ENCODE measurements around the gene GCA. TPM values are rescaled to one million over a fixed set of nuclear protein-coding genes. Genes with fewer than 3 reads are reported as not detected.

The GCA gene
- total RNA-seq, 1 experiment from 2014 or later: 0.11 TPM

DNA sequence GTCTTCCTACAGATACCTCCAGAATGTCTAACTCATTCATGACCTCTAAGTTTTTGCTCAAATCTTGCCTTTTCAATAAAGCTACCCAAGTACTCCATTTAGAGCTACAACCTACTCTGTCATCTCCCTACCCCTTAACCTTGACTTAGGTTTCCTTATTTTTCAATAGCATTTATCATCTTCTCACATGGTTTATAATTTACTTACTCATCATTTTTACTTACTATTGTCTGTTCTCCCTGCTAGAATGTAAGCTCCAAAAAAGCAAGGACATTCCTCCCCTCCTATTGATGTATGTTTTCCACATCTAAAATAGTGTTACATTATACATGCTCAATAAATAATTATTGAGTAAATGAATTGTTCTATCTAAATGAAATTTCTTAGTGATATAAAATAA, 3.1 kb upstream of the GCA start:
- no peaks in the 10 kb centered on the region for H3K79me2 ChIP-seq (ENCODE audit: low read length)
- no peak overlapping the region for H3K4me3 ChIP-seq (ENCODE audit: low read length)
- H3K9me2 ChIP-seq (replicated peaks; ENCODE audit: insufficient read depth, low read length): no peaks in the 10 kb centered on the region
- H4K20me1 ChIP-seq (ENCODE audit: insufficient read depth, low read depth, low read length): no peaks in the 10 kb centered on the region
- H3K36me3 ChIP-seq (ENCODE audit: insufficient read depth, low read length): no peaks in the 10 kb centered on the region
- H3K4me1 ChIP-seq (ENCODE audit: low read length): no peaks in the 10 kb centered on the region
- no peaks in the 10 kb centered on the region for H3K27me3 ChIP-seq (ENCODE audit: low read length)
- H3K27ac ChIP-seq (ENCODE audit: low read length): no peak overlapping the region
- no peak overlapping the region for H3K4me2 ChIP-seq (ENCODE audit: low read depth, low read length, poor library complexity, severe bottlenecking)
- no peak overlapping the region for H3K9ac ChIP-seq (ENCODE audit: low read length)
- H3K9me3 ChIP-seq (ENCODE audit: low read length): no peaks in the 10 kb centered on the region; the same call in 1 of the 2 replicates
- H2AFZ ChIP-seq (ENCODE audit: low read length): no peak overlapping the region
- DNase-seq: no peak

DNA sequence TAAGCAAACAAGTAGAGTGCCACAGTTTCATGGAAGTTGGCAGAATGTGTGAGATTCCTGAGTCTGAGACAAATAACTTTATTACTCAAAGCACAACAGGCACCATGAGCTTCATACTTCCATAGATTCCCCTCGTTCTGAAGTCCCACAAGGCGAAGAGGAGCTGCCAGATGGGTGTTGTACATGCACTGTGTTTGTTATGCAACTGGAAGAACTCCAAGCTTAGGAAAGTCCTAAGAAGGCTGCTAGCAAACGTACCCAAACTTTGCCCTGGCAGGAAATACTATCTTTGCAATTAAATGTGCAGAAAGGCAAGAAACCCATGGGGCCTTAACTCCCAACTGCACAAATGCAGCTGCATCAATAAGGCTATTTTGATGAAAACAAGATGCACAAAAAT, 1.6 kb upstream of the GCA start:
- Histone ChIP-seq H3K4me2 (ENCODE audit: low read depth, low read length, poor library complexity, severe bottlenecking) (no peak overlapping the region), H2AFZ (ENCODE audit: low read length) (no peak overlapping the region)
- no peak for DNase-seq

DNA sequence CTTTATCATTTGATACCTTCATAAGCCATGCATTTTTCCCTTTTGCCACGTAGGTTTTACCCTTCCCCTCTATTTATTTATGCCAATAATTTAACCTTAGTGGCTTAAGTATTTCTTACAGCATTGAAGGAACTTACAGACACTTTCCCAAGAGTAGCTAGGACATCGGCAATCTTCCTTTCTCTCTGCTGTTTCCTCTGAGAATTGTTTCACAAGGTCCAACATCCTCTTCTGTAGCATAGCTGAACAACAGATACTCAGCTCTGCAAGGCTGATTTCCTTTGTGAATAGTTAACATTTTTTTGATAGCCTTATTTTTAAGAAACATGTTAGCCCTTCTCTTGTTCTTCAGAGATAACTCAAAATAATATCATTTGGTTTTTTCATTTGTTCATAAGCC, 1.1 kb upstream of the GCA start:
- H3K27ac ChIP-seq (ENCODE audit: low read length): no peak overlapping the region
- H3K36me3 ChIP-seq (ENCODE audit: insufficient read depth, low read length): no peaks in the 10 kb centered on the region
- no peak overlapping the region for H3K9ac ChIP-seq (ENCODE audit: low read length)
- no peaks in the 10 kb centered on the region for H4K20me1 ChIP-seq (ENCODE audit: insufficient read depth, low read depth, low read length)
- H3K4me2 ChIP-seq (ENCODE audit: low read depth, low read length, poor library complexity, severe bottlenecking): no peak overlapping the region
- H3K9me2 ChIP-seq (replicated peaks; ENCODE audit: insufficient read depth, low read length): no peaks in the 10 kb centered on the region
- no peak overlapping the region for H3K4me3 ChIP-seq (ENCODE audit: low read length)
- no peaks in the 10 kb centered on the region; the same call in 1 of the 2 replicates for H3K9me3 ChIP-seq (ENCODE audit: low read length)
- no peaks in the 10 kb centered on the region for H3K4me1 ChIP-seq (ENCODE audit: low read length)
- H3K79me2 ChIP-seq (ENCODE audit: low read length): no peaks in the 10 kb centered on the region
- no peaks in the 10 kb centered on the region for H3K27me3 ChIP-seq (ENCODE audit: low read length)
- H2AFZ ChIP-seq (ENCODE audit: low read length): no peak overlapping the region
- no peak for DNase-seq

More for the DNA sequence above, 1.6 kb upstream of the GCA start:
- H3K36me3 ChIP-seq (ENCODE audit: insufficient read depth, low read length): no peaks in the 10 kb centered on the region
- H3K27ac ChIP-seq (ENCODE audit: low read length): no peak overlapping the region
- H3K4me3 ChIP-seq (ENCODE audit: low read length): no peak overlapping the region
- H3K9ac ChIP-seq (ENCODE audit: low read length): no peak overlapping the region
- no peaks in the 10 kb centered on the region for H3K79me2 ChIP-seq (ENCODE audit: low read length)
- H4K20me1 ChIP-seq (ENCODE audit: insufficient read depth, low read depth, low read length): no peaks in the 10 kb centered on the region
- H3K27me3 ChIP-seq (ENCODE audit: low read length): no peaks in the 10 kb centered on the region
- no peaks in the 10 kb centered on the region; the same call in 1 of the 2 replicates for H3K9me3 ChIP-seq (ENCODE audit: low read length)
- H3K9me2 ChIP-seq (replicated peaks; ENCODE audit: insufficient read depth, low read length): no peaks in the 10 kb centered on the region
- H3K4me1 ChIP-seq (ENCODE audit: low read length): no peaks in the 10 kb centered on the region

DNA sequence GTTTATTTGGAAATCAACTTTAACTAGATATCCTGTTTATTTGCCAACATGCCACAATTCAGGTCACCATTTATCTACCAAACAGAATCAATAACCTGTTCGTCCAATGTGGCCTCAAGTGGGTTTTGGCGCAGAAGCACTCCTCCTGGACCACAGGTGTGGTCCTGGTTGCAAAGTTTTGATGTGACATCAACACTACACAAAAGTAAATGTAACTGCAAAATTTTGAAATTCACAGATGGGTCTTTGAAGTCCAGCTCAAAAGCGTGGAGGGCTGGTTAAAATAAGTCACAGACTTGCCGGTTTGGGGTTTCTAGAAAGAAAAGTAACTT, 474 bp upstream of the GCA start:
- no peak for DNase-seq
- Histone ChIP-seq H3K27me3 (ENCODE audit: low read length) (no peaks in the 10 kb centered on the region), H3K36me3 (ENCODE audit: insufficient read depth, low read length) (no peaks in the 10 kb centered on the region), H3K9me2 (replicated peaks; ENCODE audit: insufficient read depth, low read length) (no peaks in the 10 kb centered on the region), H2AFZ (ENCODE audit: low read length) (no peak overlapping the region), H3K4me2 (ENCODE audit: low read depth, low read length, poor library complexity, severe bottlenecking) (no peak overlapping the region), H3K9ac (ENCODE audit: low read length) (no peak overlapping the region), H3K27ac (ENCODE audit: low read length) (no peak overlapping the region), H4K20me1 (ENCODE audit: insufficient read depth, low read depth, low read length) (no peaks in the 10 kb centered on the region), H3K9me3 (ENCODE audit: low read length) (no peaks in the 10 kb centered on the region; the same call in 1 of the 2 replicates), H3K4me3 (ENCODE audit: low read length) (no peak overlapping the region), H3K79me2 (ENCODE audit: low read length) (no peaks in the 10 kb centered on the region), H3K4me1 (ENCODE audit: low read length) (no peaks in the 10 kb centered on the region)

DNA sequence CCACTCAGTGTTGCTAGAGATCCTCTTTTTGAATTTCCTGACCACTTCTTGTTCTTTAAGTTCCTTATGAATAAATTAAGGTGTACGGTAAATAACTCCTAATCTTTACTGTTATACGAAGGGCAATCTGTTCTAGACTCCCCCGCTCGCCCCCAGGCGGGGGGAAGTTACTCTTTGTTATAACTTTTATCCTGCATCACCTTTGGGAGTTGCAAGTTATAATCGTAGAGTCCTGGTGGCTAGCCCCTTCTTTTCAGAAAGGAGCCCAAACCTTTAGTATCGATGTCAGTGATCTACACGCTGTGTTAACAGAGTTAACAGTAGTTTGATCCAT, 652 bp downstream of the GCA start:
- Histone ChIP-seq H3K9ac (ENCODE audit: low read length) (no peak overlapping the region), H3K79me2 (ENCODE audit: low read length) (no peaks in the 10 kb centered on the region), H3K27me3 (ENCODE audit: low read length) (no peaks in the 10 kb centered on the region), H3K4me1 (ENCODE audit: low read length) (no peaks in the 10 kb centered on the region), H4K20me1 (ENCODE audit: insufficient read depth, low read depth, low read length) (no peaks in the 10 kb centered on the region), H3K9me3 (ENCODE audit: low read length) (no peaks in the 10 kb centered on the region; the same call in 1 of the 2 replicates), H3K9me2 (replicated peaks; ENCODE audit: insufficient read depth, low read length) (no peaks in the 10 kb centered on the region), H3K4me3 (ENCODE audit: low read length) (no peak overlapping the region), H2AFZ (ENCODE audit: low read length) (no peak overlapping the region), H3K27ac (ENCODE audit: low read length) (no peak overlapping the region), H3K36me3 (ENCODE audit: insufficient read depth, low read length) (no peaks in the 10 kb centered on the region), H3K4me2 (ENCODE audit: low read depth, low read length, poor library complexity, severe bottlenecking) (no peak overlapping the region)
- no peak for DNase-seq

DNA sequence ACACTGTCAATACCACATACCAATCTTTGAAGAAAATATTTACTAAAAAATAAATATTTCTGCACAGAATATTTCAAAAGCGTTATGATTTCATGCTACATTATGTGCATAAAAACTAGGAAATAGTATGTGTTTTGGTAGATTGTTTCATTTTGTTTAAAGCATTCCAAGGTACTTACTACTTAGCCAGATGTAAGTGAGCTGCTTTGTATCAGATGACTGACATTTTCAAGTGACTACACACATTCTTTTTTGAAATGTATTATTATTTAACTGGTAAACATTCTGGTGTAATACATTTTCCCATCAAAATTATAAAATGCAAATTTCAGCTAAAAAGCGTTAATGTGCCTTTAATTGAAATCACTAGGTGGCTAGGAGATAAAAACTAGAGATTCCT, 21.5 kb downstream of the GCA start:
- Histone ChIP-seq H3K79me2 (ENCODE audit: low read length) (no peaks in the 10 kb centered on the region), H3K9me2 (replicated peaks; ENCODE audit: insufficient read depth, low read length) (no peaks in the 10 kb centered on the region), H4K20me1 (ENCODE audit: insufficient read depth, low read depth, low read length) (no peaks in the 10 kb centered on the region)

DNA sequence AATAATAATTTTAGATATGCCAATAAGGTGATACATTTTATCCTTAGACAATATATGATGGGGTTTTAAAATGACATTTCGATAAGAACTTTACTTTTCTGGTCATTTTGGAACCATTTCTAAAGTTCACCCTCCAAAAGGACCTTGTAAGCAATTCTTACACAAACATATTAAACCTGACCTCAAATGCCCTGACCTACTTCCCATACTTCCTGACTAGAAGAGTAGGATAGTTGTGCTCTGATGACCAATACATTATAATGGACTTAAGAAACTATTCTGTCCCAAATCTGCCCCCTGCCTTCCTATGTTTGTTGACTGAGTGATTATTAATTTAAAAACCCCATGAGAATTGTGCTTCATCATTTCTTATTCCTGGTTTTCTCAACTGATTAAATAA, 24.6 kb downstream of the GCA start:
- Histone ChIP-seq H4K20me1 (ENCODE audit: insufficient read depth, low read depth, low read length) (no peaks in the 10 kb centered on the region), H3K9me2 (replicated peaks; ENCODE audit: insufficient read depth, low read length) (no peaks in the 10 kb centered on the region), H3K27ac (ENCODE audit: low read length) (no peak overlapping the region), H3K4me2 (ENCODE audit: low read depth, low read length, poor library complexity, severe bottlenecking) (no peak overlapping the region), H3K4me1 (ENCODE audit: low read length) (no peaks in the 10 kb centered on the region), H3K36me3 (ENCODE audit: insufficient read depth, low read length) (no peaks in the 10 kb centered on the region), H3K79me2 (ENCODE audit: low read length) (no peaks in the 10 kb centered on the region), H3K9ac (ENCODE audit: low read length) (no peak overlapping the region), H3K4me3 (ENCODE audit: low read length) (no peak overlapping the region), H2AFZ (ENCODE audit: low read length) (no peak overlapping the region), H3K9me3 (ENCODE audit: low read length) (peaks cover 2% of the 10 kb centered on the region; the same call in 1 of the 2 replicates), H3K27me3 (ENCODE audit: low read length) (no peaks in the 10 kb centered on the region)
- no peak for DNase-seq

More for the DNA sequence above, 21.5 kb downstream of the GCA start:
- Histone ChIP-seq H2AFZ (ENCODE audit: low read length) (no peak overlapping the region), H3K9ac (ENCODE audit: low read length) (no peak overlapping the region), H3K4me3 (ENCODE audit: low read length) (no peak overlapping the region), H3K27ac (ENCODE audit: low read length) (no peak overlapping the region), H3K36me3 (ENCODE audit: insufficient read depth, low read length) (no peaks in the 10 kb centered on the region), H3K9me3 (ENCODE audit: low read length) (peaks cover 3% of the 10 kb centered on the region; the same call in 1 of the 2 replicates), H3K27me3 (ENCODE audit: low read length) (no peaks in the 10 kb centered on the region), H3K4me1 (ENCODE audit: low read length) (no peaks in the 10 kb centered on the region), H3K4me2 (ENCODE audit: low read depth, low read length, poor library complexity, severe bottlenecking) (no peak overlapping the region)
- DNase-seq: no peak

DNA sequence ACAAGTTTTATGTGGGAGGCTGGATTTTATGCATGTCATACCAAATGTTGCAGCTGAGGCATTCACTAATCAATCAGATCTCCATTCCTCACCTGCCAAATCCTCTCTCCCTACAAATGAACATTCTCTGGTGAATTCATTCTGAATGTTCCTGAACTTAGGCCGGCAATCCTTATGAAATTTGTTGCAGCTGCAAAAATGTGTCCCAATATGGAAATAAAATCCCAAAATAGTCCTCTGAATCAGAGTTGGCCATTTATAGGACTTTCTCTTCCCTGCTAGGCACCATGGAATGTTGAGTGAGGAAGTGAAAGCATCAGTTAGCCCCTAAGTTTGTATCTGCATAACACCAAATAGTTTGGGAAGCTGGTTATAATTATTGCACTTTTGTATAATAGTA, 25.6 kb downstream of the GCA start:
- no peaks in the 10 kb centered on the region; the same call in 1 of the 2 replicates for H3K9me3 ChIP-seq (ENCODE audit: low read length)
- no peaks in the 10 kb centered on the region for H3K27me3 ChIP-seq (ENCODE audit: low read length)
- no peaks in the 10 kb centered on the region for H4K20me1 ChIP-seq (ENCODE audit: insufficient read depth, low read depth, low read length)
- no peaks in the 10 kb centered on the region for H3K4me1 ChIP-seq (ENCODE audit: low read length)
- DNase-seq: no peak
- H3K79me2 ChIP-seq (ENCODE audit: low read length): no peaks in the 10 kb centered on the region
- H3K27ac ChIP-seq (ENCODE audit: low read length): no peak overlapping the region
- H2AFZ ChIP-seq (ENCODE audit: low read length): no peak overlapping the region
- no peak overlapping the region for H3K4me3 ChIP-seq (ENCODE audit: low read length)
- H3K36me3 ChIP-seq (ENCODE audit: insufficient read depth, low read length): no peaks in the 10 kb centered on the region
- H3K4me2 ChIP-seq (ENCODE audit: low read depth, low read length, poor library complexity, severe bottlenecking): no peak overlapping the region
- H3K9me2 ChIP-seq (replicated peaks; ENCODE audit: insufficient read depth, low read length): no peaks in the 10 kb centered on the region
- no peak overlapping the region for H3K9ac ChIP-seq (ENCODE audit: low read length)

DNA sequence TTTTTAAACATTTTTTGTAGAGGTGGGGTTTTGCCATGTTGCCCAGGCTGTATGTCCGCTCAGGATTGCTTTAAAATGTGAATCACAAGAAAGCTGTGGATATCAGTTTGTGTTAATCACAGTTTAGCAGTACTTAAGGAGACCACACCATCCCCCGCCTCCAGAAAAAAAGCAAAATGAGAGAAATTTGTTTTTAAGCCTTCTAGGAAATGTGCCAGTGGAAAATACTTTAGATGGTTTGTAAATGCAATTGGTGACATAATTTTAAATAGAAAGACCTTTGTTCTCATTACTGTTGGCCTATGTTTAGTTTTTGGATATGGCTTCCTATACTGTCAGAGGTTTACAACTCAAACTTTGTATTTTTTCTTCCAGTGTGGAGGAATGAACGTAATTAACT, 27.0 kb downstream of the GCA start:
- Histone ChIP-seq H3K36me3 (ENCODE audit: insufficient read depth, low read length) (no peaks in the 10 kb centered on the region), H3K4me1 (ENCODE audit: low read length) (no peaks in the 10 kb centered on the region), H3K9me3 (ENCODE audit: low read length) (no peaks in the 10 kb centered on the region; the same call in 1 of the 2 replicates), H3K4me2 (ENCODE audit: low read depth, low read length, poor library complexity, severe bottlenecking) (no peak overlapping the region), H3K9me2 (replicated peaks; ENCODE audit: insufficient read depth, low read length) (no peaks in the 10 kb centered on the region), H3K27me3 (ENCODE audit: low read length) (no peaks in the 10 kb centered on the region), H3K4me3 (ENCODE audit: low read length) (no peak overlapping the region), H3K27ac (ENCODE audit: low read length) (no peak overlapping the region), H2AFZ (ENCODE audit: low read length) (no peak overlapping the region), H3K79me2 (ENCODE audit: low read length) (no peaks in the 10 kb centered on the region), H4K20me1 (ENCODE audit: insufficient read depth, low read depth, low read length) (no peaks in the 10 kb centered on the region), H3K9ac (ENCODE audit: low read length) (no peak overlapping the region)
- no peak for DNase-seq

All from Karpas-422 (cell line).